Activated CD8-positive, alpha-beta memory T cell treated with anti-CD3 and anti-CD28 coated beads for 24 hours (primary cell): ENCODE results near the gene MCAT.
"Not testable (repeated sequence)": the region's sequence is repeated elsewhere in the genome, so short reads cannot be mapped to it uniquely, and the experiment has no call there.

Source experiments
- DNase-seq: peaks from one replicate; pipeline ENCODE4 v3.0.0-alpha.2; 2020

MCAT gene

DNA sequence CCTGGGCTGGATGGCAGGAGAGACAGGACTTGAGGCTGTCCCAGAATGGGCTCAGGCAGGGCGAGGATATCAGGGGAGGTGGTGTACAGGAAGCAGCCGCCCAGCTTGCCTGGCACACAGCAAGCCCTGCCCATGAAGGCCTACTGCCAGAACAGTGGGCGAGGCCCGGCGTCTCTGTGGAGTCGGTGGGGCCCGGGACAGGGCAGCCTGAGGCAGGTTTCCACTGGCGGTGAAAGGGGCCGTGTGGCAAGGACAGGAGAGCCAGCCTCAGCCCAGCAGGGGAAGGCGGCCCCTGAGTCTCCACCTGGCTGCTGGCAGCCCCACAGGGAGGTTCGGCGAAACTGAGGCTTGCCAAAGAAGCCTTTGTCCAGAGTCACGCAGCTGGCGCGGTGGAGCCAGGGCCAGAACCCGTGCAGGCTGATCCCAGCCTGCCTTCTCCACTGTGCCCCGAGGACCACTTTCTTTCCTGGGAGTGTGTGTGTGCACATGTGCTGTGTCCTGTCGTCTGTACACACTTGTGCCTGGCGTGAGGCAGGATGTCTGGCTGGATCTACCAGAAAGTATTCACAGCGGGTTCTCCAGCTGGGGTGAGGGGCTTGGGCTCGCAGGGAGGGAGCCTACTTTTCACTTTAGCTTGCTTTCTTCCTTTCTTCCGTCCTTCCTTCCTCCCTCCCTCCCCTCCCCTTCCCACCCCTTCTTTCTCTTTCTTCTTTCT, 9.3 kb upstream of the MCAT start:
- peak; percentile 83 for DNase-seq

DNA sequence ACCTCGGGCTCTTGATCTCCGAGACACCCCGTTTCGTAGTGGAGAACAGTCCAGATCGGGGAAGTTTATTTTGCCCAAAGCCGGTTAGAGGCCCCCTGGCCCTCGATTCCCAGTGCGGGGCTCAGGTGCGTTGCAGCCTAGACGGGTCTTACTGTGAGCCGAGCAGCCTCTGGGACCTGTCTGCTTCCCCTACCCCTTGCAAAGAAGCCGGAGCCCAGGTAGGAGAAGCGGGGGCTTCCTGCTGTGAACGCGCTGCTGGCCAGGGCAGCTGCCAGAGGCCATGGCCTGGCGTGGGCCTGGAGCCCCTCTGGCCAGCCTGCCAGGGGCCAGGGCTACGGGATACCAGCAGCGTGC, 8.8 kb upstream of the MCAT start:
- DNase-seq = no peak

DNA sequence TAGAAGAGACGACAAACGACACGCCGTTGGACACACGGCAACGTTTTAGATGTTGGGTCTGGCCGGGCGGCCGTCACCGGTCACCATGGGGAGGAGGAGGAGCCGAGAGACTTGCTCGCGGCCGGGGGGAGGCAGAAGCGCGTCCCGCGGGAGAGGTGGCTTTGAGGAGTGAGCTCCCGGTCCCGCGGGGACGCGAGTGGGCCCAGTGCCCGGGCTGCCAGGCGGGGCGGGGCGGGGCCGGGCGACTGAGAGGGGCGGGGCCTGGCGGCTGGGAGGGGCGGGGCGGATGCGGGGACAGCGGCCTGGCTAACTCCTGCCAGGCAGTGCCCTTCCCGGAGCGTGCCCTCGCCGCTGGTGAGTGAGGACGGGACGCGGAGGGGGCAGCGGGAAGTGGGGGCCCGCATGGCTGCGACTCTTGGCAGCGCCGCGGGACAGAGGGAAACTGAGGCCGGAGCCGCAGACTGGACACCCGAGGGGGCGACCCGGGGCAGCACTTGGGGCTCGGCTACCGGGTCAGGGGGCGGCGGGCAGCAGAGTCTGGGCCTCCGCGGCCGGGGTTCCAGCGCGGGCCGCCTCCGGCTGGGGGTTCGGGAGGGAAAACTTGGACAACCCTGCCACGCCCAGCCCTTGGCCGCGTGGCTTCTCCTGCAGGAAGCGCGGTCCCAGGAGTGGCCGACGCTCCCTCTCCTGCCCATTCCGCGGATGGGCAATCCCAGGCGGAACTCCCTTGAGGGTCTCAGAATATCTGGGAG, 8.2 kb upstream of the MCAT start, which contains the start of gene TSPO:
Gene TSPO (plus strand): TSS at position 309 of the 752 bp plus-strand sequence. CDS start 7,680 bp downstream, outside the sequence.
- DNase-seq = peak; percentile 84

DNA sequence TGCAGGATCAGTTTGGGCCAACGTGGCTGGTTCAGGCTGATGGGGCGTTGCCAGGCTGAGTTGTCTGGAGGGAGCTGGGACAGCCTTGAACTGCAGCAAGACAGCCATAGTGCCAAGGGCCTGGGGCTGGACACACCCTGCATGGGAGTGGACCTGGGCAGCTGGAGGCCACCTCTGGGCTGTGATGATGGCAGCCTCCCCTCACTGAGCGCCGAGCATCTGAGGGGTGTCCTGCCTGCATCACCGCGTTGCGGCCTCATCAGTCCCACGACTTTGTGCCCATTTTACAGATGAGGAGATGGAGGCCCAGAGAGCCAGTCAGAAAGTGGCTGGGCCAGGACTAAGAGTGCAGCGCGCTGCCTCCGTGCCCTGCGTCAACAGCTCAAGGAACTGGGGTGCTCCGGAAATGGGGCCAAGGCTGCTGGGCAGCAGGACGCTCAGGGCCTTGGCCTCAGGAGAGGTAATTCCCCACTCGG, 7.6 kb upstream of the MCAT start:
- DNase-seq = no peak

DNA sequence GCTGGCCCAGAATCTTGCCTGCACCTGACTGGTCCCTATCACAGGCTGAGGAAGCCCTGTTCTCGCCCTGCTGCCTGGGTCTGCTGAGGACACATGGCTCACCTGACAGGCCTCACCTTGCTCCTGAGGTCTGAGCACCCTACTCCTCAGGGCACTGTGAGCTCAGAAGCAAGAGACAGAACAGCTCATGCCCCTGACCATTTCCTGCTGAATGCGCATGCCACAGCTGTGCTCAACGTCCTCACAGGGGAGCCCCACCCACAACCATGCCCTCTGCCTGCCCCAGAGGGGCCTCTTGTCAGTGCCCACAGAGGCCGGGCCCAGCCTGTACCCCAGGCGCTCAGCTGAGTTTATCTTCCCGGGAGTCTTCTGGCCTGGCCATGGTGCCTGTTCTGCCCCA, 5.4 kb upstream of the MCAT start:
- no peak for DNase-seq

DNA sequence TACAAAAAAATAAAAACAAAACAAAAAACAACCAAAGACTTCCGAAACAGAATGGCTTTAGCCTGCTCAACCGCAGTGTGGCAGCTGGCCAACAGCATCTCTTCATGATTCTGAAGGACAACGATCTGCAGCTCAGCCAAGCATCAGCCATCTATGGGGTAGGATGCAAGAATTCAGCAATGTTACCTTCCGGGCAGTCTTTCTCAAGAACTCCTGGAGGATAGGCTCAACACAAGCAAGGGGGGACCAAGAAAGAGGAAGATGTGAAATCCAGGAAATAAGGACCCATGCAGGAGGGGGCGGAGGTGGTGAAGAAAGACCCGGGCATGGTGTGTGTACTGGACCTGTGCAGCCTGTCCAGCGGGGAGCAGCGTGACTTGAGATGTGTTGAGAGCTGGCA, 4.6 kb upstream of the MCAT start:
- no peak for DNase-seq

DNA sequence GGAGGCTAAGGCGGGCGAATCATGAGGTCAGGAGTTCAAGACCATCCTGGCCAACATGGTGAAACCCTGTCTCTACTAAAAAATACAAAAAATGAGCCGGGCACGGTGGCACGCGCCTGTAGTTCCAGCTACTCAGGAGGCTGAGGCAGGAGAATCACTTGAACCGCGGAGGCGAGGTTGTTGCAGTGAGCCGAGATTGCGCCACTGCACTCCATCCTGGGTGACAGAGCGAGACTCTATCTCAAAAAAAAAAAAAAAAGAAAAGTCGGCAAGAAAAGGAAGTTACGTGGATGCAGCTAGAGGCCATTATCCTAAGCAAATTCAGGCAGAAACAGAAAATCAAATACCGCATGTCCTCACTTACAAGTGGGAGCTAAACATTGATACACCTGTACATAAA, 3.1 kb upstream of the MCAT start:
- not testable (repeated sequence) for DNase-seq

DNA sequence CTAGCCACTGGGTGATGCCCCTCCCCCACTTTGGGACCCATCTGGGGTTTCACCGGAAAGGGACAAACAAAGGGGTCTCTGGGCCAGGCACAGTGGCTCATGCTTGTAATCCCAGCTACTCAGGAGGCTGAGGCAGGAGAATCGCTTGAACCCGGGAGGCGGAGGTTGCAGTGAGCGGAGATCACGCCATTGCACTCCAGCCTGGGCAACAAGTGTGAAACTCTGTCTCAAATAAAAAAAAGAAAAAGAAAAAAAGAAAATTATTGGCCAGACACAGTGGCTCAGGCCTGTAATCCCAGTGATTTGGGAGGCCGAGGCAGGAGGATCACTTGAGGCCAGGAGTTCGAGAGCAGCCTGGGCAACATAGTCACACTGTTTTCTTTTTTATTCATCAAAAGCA, 2.2 kb upstream of the MCAT start:
- not testable (repeated sequence) for DNase-seq

DNA sequence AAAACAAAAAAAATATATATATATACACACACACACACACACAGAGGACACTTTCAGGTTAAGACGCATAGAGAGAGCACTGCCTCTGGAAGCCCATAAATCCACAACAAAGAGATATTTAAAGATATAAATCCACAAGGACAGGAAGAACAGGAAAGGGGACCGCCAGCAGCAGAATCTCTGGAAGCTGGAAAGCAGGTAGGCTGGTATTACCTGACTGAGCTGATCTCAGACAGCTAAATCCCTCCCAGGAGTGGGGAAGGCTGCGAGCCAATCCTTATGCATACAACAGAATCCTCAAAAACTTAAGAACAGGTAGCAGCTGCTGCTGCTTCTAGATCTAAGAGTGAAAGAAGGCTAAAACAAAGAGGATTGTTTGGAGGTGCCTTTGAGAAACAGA, 1.8 kb upstream of the MCAT start:
- no peak for DNase-seq

DNA sequence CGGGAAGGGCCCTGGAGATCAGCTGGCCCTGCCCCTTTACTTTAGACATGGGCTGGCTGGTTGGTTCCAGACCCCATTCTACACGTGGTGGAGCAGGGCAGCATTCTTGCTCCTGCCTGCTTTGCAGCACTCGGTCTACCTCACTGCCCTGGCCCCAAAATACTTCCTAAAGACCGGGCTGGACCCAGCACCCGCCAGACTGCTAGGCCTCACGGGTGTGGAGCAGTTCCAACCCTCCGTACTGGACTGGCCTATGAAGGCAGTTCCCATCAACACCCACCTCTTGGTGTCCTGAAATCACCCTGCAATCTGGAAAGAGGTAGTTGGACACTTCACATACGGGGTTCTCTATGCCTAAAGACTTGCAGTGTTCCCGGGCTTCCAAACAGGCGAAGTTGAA, 6.4 kb downstream of the MCAT start:
- DNase-seq = no peak

DNA sequence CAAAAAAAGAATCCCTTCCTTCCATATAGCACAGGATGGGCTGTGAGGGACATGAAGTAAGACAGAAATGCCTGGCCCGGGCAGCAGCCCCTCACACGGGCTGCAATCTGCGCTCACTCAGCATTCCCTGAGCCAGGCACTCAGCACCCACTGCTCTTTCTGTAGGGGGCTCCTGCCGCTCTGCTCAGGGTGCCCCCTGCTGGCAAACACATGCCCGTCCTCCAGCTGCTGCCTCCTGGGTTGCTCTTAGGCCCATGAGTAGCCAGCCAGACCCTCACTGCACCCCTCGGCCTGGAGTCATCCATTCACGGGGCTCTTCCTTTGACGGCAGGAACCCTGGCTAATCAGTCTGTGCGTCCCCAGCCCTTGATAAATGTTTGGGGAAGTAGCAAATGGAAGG, 6.9 kb downstream of the MCAT start:
- peak; percentile 72 for DNase-seq

DNA sequence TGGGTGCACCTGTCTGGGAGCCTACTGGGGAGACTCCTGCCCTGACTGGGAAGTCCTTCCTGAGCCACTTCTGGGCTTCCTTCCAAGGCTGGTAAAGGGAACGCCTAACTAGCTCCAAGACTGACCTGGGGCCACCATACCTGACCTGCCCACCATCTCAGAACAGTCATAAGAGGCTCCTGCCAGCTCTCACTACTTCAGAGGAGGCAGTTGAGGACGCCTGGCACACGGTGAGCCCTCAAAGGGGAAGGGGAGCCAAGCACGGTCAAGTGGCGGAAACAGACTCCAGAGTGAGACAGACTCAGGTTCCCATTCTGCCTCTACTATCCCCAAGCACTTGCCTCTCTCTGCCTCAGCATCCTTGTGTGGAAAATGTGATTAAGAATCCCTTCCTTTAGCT, 7.6 kb downstream of the MCAT start:
- DNase-seq = no peak

DNA sequence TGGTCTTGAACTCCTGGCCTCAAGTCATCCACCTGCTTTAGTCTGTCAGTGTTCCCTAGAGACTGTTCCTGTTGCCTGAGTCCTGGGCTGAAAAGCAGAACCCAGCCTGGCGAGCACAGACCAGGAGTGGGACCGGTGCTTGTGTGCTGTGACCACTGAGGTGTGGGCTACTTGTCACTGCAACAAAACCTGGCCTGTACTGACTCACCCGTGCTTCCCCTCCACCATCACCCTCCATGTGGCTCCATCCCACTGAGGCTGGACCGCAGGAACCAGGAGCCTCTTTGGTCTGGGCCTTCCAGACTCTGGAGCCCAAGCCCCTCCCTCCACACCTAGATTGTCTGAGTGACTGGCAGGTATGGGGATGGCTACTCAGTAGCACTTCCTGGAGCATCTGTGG, 8.6 kb downstream of the MCAT start:
- DNase-seq = no peak

DNA sequence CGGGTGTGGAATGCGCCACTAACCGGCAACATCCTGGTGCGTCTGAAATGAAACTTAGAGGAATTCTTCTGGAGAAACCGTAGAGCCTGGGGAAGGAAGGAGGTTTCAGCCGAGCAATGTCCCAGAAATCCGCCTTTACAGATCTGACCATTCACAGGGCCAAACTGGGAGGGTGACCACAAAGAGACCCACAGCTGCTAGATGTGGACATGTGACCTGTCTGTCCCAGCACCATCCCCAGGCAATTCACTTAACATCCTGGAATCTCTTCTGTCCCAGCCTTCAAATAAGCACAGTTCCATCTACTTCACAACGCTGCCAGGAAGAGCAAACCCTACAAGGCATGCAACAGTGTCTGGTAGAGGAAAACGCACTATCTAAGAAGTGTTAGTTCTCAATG, 9.8 kb downstream of the MCAT start:
- DNase-seq = no peak

DNA sequence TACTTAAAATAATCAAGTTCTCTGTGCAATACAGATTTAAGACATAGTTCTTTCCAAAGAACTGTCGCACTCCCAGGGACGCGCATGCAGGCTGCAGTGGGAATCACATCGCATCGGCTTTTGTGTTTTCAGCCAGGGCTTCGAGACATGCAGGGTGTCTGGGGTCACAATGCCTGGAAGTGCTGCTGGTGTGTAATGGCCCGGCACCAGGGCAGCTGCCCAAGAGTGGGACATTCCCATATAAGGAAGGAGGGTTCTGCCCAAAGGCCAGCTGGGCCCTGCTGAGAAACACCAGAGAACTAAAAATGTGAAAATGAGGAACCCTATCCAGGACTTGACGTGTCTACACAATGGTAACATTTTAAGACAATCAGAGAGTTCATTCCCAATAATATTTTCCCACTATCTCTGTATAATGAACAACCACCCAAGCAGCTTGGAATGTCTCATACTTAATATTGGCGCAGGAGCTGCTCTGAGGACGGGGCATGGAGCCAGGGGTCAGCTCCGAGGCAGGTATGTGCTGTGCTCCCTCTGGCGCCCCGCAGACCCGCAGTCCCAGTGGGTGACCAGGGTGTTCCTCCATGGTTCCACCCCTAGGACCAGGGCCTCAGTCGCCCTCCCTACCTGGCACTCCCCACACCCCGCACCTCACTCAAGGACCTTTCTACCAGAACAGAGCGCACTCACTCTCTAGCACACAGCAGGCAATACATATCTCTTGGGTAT, 11.3 kb downstream of the MCAT start:
- DNase-seq = no peak

DNA sequence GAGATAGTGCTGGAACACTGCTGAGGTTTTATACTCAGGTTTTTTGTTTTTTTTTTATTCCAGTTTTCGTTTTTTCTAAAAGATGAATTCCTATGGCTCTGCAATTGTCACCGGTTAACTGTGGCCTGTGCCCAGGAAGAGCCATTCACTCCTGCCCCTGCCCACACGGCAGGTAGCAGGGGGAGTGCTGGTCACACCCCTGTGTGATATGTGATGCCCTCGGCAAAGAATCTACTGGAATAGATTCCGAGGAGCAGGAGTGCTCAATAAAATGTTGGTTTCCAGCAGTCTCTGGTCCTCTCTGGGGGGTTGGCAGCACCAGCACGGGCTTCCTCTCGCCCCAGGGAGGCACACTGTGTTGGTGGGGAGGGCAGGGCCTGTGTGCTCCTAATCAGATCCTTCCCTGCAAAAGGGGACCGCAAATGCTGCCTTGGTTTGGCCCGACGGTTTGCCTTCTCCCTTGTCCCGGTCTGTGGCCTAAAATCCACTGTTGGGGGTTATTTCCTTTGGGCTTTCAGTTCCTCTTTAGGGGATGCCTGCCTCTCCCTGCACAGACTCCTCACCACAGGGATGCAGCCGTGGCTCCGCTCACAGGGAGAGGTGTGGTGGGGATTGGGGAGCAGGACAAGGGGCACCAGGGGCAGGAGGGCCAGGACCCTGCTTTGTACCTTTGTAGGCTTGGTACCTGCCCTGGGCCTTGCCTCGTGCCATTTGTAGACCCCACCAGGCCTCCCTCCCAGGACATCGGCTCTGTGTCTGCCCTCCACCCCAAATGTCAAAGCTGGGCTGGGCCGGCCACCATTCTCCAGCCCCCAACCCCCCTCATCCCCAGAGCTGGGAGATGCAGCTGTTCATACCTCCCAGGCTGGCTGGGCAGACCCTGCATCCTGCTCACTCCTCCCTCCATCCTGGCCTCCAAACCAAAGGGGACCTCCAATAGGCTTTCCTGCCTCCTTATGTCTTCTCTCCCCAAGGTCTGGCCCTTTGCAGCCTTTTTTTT, 13.5 kb downstream of the MCAT start:
- DNase-seq = no peak

DNA sequence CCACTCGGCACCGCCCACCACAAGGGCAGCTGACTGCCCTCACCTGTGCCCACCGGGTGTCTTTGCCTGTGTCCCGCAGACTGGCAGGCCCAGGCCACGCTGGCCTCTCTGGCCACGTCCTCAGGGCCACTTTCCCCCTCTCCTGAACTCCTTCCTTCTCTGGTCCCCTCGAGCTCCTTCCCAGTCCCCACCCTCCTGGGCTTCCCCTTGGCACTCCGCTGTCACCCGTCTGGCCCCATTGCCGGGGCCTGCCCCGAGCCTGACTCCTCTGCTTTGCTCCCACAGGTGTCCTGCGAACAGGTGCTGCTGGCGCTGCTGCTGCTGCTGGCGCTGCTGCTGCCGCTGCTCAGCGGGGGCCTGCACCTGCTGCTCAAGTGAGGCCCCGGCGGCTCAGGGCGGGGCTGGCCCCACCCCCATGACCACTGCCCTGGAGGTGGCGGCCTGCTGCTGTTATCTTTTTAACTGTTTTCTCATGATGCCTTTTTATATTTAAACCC, 14.2 kb downstream of the MCAT start:
- DNase-seq = no peak

DNA sequence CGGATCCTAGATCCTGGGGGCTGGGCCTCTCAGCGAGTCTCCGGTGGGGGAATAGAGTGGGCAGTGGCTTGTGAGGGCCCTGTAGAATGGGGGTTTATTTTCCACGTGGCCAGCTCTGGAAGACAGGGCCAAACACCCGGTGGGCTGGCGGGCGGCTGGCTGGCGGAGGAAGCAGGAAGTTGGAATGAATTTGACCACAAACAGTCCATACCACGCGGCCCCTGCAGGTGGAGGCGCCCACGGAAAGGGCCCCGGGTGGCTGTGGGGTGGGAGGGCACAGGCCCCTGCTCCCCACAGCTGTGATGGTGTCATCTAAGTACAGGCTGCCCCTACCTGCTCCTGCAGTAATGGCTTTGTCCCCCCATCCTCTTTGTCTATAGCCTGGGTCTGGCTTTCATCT, 15.1 kb downstream of the MCAT start:
- DNase-seq = no peak

DNA sequence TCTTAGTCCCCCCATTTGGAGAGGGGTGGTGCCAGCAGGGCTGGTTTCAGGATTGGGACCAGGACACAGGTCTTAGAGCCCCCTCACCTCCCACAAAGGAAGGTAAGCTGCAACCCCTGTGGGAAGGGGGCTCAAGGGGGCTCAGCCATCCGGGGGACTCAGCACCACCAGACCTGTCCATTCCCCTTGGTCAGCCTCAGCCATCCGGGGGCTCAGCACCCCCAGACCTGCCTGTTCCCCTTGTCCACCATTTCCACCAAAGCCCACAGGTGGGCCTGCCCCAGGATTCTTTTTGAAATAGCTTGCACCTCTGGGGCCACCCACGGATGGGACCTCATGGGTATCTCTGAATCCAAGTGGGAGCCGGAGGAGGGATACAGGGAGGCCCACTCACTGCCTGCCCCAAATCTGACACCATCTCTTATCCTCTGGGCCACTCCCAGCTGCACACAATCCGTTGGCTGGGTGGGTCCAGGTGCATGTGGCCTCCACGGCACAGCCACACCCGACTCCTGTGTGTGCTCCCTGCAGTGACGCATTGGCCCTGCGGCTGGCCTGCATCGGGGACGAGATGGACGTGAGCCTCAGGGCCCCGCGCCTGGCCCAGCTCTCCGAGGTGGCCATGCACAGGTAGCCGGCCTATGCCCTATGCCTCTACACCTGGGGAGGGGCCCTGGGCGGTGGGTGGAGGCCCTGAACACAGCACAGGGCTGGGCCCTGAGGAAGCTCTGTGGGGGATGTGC, 15.9 kb downstream of the MCAT start:
- DNase-seq = no peak

DNA sequence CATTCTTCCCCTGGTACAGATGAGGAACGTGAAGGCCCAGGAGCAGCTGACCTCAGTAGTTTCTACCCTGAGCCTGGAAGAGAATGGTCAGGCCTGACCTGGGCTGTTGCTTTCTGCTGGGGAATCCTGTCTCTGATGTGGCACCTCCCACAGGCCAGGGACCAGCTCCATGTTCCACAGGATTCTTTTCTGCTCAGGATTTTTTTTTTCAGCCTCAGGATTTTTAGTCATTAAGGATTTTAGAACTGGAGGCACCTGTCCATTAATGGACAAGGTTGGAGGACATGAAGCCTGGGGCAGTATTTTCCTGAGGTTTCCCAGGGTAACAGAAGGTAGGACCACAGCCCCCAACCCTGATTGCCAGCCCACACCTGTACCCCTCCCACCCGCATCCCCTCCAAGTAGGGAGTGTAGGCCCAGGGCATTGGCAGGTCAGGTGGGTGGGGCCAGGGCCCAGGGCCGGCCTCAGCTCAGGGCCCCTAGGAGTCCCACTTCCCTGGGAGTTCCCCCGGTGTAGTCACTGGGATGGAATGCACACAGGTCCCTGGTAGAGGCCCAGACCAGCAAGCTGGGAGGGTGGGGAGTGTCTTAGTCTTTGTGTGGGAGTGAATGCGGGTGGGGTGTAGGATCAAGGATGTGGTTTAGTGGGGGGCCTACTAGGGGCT, 16.6 kb downstream of the MCAT start:
- DNase-seq = no peak

DNA sequence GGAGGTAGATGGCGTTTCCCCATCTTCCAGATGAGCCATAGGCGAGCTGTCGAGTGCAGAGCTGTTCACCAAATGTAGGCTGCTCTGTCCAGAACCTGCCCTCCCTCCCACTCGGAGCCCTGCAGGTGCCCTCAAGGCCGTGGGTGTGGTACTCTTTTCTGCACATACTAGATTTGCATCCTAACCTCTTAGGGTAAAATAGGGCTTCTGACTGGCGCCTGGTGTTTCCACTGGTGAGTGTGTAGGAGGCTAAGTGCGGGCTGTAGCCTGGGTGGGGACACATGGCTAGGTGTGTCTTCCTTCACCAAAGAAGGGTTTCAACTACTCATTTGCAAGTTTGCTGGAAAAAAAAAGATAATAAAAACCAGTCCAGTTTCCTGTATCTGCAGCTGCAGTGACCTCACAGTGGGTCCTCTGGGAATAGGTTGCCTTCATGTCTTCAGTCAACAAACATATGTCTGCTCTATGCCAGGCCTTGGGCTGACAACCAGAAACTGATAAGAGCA, 24.2 kb downstream of the MCAT start:
- no peak for DNase-seq
